Heart left ventricle (tissue), 13 donors: ENCODE data around the gene PIK3C2G.

Experiments
- POLR2A ChIP-seq, 2 donors: fragments of 450-650 bp; IDR thresholded peaks; one replicate each; pipeline ENCODE4 v1.6.1; 2017; ENCODE audit warnings: antibody characterized with exemption in 2 of 2, mild to moderate bottlenecking in 2 of 2, moderate library complexity in 2 of 2
- TF ChIP-seq, protein P1 (sequence below), 12 donors: fragments of 200-600 bp; sonication (generic) in 4 of 12; IDR thresholded peaks; one replicate each; pipeline versions ENCODE4 v1.5.0 to v1.8.0; 2018 to 2022; ENCODE audit warnings: antibody characterized with exemption in 12 of 12, mild to moderate bottlenecking in 5 of 12
- donor health status: ischemic (EF 13 %, LVEDD 7.1; RV severe dilation, severe dysfunction).
- donor health status: DM: no; HTN: yes; CAD: no.
- donor health status: DM: no; HTN: no; CAD: no.
- donor health status: ischemic (EF 25% LVEDD 6.9; RV normal size, moderate dysfunction).
- donor health status: ischemic (EF 25% LVEDD 5.7; RV mildly dilated, moderate dysfunction).
- donor health status: ischemic (EF 35%, LVEDD 5.7; RV mildly dilated, moderate dysfunction).
- donor health status: nonischemic (EF 11% LVEDD 7.7; RV severe dilation, severe dysfunction).
- donor health status: DM: yes; HTN: yes; CAD: no.
- donor health status: PGD.
- donor health status: ischemic (EF 29% LVEDD 5.4; RV normal size, mild dysfunction).
- donor health status: nonischemic (EF 23%, LVEDD 6.1; RV moderate dilation, normal function).

DNA sequence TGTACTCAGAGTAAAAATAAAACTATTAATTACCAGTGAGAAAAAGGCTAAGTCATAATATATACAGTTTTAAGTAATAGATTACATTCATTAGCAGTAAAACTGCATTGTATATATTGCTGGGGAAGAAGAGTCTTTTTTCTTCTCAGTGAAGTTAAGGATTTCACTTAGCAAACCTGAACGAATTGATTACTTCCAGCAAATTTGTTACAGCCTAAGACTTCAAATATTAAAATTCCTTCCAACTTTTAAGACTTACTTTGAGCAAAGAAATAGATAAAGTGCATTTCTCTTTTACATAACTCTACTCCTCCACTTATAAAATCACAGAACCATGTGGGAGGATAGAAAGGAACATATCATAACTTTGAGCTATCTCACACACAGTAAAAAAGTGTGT is 43.3 kb downstream of the PIK3C2G start:
- TF ChIP-seq, protein P1, sequence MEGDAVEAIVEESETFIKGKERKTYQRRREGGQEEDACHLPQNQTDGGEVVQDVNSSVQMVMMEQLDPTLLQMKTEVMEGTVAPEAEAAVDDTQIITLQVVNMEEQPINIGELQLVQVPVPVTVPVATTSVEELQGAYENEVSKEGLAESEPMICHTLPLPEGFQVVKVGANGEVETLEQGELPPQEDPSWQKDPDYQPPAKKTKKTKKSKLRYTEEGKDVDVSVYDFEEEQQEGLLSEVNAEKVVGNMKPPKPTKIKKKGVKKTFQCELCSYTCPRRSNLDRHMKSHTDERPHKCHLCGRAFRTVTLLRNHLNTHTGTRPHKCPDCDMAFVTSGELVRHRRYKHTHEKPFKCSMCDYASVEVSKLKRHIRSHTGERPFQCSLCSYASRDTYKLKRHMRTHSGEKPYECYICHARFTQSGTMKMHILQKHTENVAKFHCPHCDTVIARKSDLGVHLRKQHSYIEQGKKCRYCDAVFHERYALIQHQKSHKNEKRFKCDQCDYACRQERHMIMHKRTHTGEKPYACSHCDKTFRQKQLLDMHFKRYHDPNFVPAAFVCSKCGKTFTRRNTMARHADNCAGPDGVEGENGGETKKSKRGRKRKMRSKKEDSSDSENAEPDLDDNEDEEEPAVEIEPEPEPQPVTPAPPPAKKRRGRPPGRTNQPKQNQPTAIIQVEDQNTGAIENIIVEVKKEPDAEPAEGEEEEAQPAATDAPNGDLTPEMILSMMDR (IDR thresholded peaks at IDR 0.05) = no peak
- no peak for TF ChIP-seq POLR2A (IDR thresholded peaks at IDR 0.05)
